K562 (cell line): Measurements from ENCODE around the gene IKBKE. TPM values are rescaled to one million over a fixed set of nuclear protein-coding genes. Genes with fewer than 3 reads are reported as not detected.

ENCODE experiments used
- ARHGAP35 ChIP-seq: fragments of 450-650 bp; IDR thresholded peaks from 2 replicates; pipeline ENCODE4 v1.6.1; 2018; ENCODE audit not compliant: partially characterized antibody
- BRF1 ChIP-seq: IDR thresholded peaks from 3 replicates; pipeline ENCODE4 v1.6.1; 2011; ENCODE audit warnings: borderline replicate concordance, mild to moderate bottlenecking; ENCODE audit not compliant: insufficient read length; ENCODE audit errors: extremely low read depth
- ILF3 ChIP-seq: fragments of 450-650 bp; IDR thresholded peaks from 2 replicates; pipeline ENCODE4 v1.6.1; 2018; ENCODE audit warnings: antibody characterized with exemption, mild to moderate bottlenecking, moderate library complexity, borderline replicate concordance
- MAZ ChIP-seq, 2 experiments: fragments of 450-650 bp in 1 of 2; sonication (generic) in 1 of 2; formaldehyde crosslinking; IDR thresholded peaks in 1 of 2; conservative IDR thresholded peaks in 1 of 2; 2 replicates each; pipeline versions ENCODE4 v1.4.0 to v1.5.0; 2020; ENCODE audit warnings: mild to moderate bottlenecking in 1 of 2, missing genetic modification reagents in 1 of 2
- PML ChIP-seq: IDR thresholded peaks from 2 replicates; pipeline ENCODE4 v1.6.1; 2012; ENCODE audit warnings: low read length, inconsistent platforms
- SMAD3 ChIP-seq: fragments of 450-650 bp; formaldehyde crosslinking; conservative IDR thresholded peaks from 2 replicates; pipeline ENCODE4 v1.4.0; 2020; ENCODE audit warnings: mild to moderate bottlenecking
- SMARCA5 ChIP-seq: fragments of 450-650 bp; IDR thresholded peaks from 2 replicates; pipeline ENCODE4 v1.6.1; 2016
- TGIF2 ChIP-seq: sonication (generic); formaldehyde crosslinking; IDR thresholded peaks from 2 replicates; pipeline ENCODE4 v1.8.1; 2022; ENCODE audit warnings: mild to moderate bottlenecking, missing genetic modification reagents, moderate library complexity
- ZKSCAN3 ChIP-seq: fragments of 250-450 bp; sonication (Bioruptor Pico); IDR thresholded peaks from 2 replicates; pipeline ENCODE4 v1.4.0; 2020
- ZNF79 ChIP-seq: fragments of 250-450 bp; sonication (Bioruptor Pico); IDR thresholded peaks from 2 replicates; pipeline ENCODE4 v1.4.0; 2020; ENCODE audit warnings: low read depth, mild to moderate bottlenecking, moderate library complexity
- polyA plus RNA-seq, 8 experiments: library from polyadenylated mRNA; depleted of rRNA in 4 of 8; stranded (reverse) in 5 of 8; unstranded in 3 of 8; fragments of >200 nt; fragmentation: Nextera tagmentation in 2 of 8; fragmentation: Illumina TruSeq in 1 of 8; extraction: Ambion mirVana in 2 of 8; extraction: Trizol in 1 of 8; gene quantifications; 2 replicates each; pipeline versions ENCODE4 v1.2.1 to v1.2.3, GENCODE V29; 2011 to 2014; ENCODE audit warnings: inconsistent platforms in 1 of 8, missing spikeins in 1 of 8
- total RNA-seq, 7 experiments: library from RNA; depleted of rRNA in 6 of 7; stranded (reverse); fragments of >200 nt in 6 of 7; fragmentation: Illumina TruSeq in 2 of 7; extraction: Trizol in 2 of 7; gene quantifications; 2 replicates each; pipeline versions ENCODE4 v1.2.1 to v1.2.3, GENCODE V29; 2011 to 2021; ENCODE audit warnings: low replicate concordance in 1 of 7
- TF ChIP-seq, protein P1 (sequence below): fragments of 450-650 bp; IDR thresholded peaks from 2 replicates; pipeline ENCODE4 v1.6.1; 2018; ENCODE audit warnings: mild to moderate bottlenecking, low read depth; ENCODE audit not compliant: partially characterized antibody
- TF ChIP-seq, protein P2 (sequence below): fragments of 450-650 bp; IDR thresholded peaks from 2 replicates; pipeline ENCODE4 v1.6.1; 2018; ENCODE audit not compliant: partially characterized antibody
- TF ChIP-seq, protein P3 (sequence below): fragments of 450-650 bp; IDR thresholded peaks from 2 replicates; pipeline ENCODE4 v1.6.1; 2017; ENCODE audit warnings: antibody characterized with exemption, mild to moderate bottlenecking
- TF ChIP-seq, protein P4 (sequence below): sonication (generic); formaldehyde crosslinking; IDR thresholded peaks from 2 replicates; pipeline ENCODE4 v1.5.0; 2020; ENCODE audit warnings: missing genetic modification reagents

The IKBKE gene
- total and polyA plus RNA-seq, 9 of the 15 experiments (the other 6 are each of a cell fraction or from before 2014, with no cell fraction given), result 2.3 to 9.0 (median 4.8) TPM

DNA sequence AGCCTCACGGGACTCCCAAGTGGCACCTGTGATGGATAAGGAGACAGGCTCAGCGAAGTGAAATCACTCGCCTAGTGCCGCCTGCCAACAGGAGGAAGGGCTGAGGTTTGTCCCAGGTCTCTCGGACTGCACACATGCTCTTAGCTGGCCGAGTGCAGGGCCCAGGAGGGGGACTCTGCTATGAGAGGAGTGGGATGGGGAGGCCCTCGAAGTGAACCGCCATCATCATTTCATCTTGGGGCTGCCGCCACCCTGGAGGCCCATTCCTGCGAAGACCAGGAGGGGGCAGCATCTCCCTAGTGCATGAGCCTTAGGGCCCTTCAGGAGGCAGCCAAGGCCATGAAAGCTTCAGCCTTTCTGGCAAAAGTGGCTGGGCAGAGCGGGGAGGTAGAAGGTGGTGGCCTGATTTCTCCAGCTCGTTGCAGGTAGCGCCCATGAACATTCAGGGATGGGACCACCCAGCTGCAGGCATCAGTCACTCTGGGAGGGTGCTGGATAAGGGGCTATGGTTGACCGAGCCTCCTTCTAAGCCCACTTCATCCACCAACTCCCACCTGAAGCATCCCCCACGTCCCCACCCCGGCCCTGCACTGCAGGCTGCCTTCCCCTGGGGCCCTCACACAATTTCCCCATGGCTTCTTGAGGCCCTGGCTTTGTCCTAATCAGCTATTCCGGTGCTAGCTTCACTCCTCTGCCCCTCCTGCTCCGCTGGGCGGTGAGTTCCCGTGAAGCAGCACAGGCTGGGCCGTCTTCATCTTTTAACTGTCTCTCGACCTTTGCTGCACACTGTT is 19.9 kb downstream of the IKBKE start (continued):
- no peak for TF ChIP-seq ZNF79 (CRISPR knock-in tag)
- TF ChIP-seq, protein P1, sequence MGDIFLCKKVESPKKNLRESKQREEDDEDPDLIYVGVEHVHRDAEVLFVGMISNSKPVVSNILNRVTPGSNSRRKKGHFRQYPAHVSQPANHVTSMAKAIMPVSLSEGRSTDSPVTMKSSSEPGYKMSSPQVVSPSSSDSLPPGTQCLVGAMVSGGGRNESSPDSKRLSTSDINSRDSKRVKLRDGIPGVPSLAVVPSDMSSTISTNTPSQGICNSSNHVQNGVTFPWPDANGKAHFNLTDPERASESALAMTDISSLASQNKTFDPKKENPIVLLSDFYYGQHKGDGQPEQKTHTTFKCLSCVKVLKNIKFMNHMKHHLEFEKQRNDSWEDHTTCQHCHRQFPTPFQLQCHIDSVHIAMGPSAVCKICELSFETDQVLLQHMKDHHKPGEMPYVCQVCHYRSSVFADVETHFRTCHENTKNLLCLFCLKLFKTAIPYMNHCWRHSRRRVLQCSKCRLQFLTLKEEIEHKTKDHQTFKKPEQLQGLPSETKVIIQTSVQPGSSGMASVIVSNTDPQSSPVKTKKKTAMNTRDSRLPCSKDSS, result no peak
- TF ChIP-seq SMARCA5, result no peak
- TF ChIP-seq, protein P2, sequence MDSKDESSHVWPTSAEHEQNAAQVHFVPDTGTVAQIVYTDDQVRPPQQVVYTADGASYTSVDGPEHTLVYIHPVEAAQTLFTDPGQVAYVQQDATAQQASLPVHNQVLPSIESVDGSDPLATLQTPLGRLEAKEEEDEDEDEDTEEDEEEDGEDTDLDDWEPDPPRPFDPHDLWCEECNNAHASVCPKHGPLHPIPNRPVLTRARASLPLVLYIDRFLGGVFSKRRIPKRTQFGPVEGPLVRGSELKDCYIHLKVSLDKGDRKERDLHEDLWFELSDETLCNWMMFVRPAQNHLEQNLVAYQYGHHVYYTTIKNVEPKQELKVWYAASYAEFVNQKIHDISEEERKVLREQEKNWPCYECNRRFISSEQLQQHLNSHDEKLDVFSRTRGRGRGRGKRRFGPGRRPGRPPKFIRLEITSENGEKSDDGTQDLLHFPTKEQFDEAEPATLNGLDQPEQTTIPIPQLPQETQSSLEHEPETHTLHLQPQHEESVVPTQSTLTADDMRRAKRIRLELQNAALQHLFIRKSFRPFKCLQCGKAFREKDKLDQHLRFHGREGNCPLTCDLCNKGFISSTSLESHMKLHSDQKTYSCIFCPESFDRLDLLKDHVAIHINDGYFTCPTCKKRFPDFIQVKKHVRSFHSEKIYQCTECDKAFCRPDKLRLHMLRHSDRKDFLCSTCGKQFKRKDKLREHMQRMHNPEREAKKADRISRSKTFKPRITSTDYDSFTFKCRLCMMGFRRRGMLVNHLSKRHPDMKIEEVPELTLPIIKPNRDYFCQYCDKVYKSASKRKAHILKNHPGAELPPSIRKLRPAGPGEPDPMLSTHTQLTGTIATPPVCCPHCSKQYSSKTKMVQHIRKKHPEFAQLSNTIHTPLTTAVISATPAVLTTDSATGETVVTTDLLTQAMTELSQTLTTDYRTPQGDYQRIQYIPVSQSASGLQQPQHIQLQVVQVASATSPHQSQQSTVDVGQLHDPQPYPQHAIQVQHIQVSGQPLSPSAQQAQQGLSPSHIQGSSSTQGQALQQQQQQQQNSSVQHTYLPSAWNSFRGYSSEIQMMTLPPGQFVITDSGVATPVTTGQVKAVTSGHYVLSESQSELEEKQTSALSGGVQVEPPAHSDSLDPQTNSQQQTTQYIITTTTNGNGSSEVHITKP, result no peak
- TF ChIP-seq MAZ (CRISPR knock-in tag; conservative IDR thresholded peaks at IDR 0.05 in 1 of 2, IDR thresholded peaks at IDR 0.05 in 1 of 2), result peak; percentile 66 to 78
- TF ChIP-seq PML, result no peak
- TF ChIP-seq, protein P3, sequence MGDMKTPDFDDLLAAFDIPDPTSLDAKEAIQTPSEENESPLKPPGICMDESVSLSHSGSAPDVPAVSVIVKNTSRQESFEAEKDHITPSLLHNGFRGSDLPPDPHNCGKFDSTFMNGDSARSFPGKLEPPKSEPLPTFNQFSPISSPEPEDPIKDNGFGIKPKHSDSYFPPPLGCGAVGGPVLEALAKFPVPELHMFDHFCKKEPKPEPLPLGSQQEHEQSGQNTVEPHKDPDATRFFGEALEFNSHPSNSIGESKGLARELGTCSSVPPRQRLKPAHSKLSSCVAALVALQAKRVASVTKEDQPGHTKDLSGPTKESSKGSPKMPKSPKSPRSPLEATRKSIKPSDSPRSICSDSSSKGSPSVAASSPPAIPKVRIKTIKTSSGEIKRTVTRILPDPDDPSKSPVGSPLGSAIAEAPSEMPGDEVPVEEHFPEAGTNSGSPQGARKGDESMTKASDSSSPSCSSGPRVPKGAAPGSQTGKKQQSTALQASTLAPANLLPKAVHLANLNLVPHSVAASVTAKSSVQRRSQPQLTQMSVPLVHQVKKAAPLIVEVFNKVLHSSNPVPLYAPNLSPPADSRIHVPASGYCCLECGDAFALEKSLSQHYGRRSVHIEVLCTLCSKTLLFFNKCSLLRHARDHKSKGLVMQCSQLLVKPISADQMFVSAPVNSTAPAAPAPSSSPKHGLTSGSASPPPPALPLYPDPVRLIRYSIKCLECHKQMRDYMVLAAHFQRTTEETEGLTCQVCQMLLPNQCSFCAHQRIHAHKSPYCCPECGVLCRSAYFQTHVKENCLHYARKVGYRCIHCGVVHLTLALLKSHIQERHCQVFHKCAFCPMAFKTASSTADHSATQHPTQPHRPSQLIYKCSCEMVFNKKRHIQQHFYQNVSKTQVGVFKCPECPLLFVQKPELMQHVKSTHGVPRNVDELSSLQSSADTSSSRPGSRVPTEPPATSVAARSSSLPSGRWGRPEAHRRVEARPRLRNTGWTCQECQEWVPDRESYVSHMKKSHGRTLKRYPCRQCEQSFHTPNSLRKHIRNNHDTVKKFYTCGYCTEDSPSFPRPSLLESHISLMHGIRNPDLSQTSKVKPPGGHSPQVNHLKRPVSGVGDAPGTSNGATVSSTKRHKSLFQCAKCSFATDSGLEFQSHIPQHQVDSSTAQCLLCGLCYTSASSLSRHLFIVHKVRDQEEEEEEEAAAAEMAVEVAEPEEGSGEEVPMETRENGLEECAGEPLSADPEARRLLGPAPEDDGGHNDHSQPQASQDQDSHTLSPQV, result no peak
- TF ChIP-seq ZKSCAN3 (CRISPR knock-in tag), result no peak
- TF ChIP-seq TGIF2 (CRISPR knock-in tag), result no peak
- TF ChIP-seq BRF1, result no peak
- 0 out of 2 replicates have a peak, but pooled peaks have one; percentile 30 for TF ChIP-seq SMAD3 (CRISPR knock-in tag)
- TF ChIP-seq, protein P4, sequence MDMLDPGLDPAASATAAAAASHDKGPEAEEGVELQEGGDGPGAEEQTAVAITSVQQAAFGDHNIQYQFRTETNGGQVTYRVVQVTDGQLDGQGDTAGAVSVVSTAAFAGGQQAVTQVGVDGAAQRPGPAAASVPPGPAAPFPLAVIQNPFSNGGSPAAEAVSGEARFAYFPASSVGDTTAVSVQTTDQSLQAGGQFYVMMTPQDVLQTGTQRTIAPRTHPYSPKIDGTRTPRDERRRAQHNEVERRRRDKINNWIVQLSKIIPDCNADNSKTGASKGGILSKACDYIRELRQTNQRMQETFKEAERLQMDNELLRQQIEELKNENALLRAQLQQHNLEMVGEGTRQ (CRISPR knock-in tag), result no peak
- no peak for TF ChIP-seq ARHGAP35
- no peak for TF ChIP-seq ILF3
